GM12874 (cell line): ENCODE data around the gene E2F1.

Experiments used
- TF ChIP-seq, protein P1 (sequence below): IDR thresholded peaks from 2 replicates; pipeline ENCODE4 v1.5.1; 2011; ENCODE audit warnings: low read depth, mild to moderate bottlenecking, control low read depth, low read length, moderate library complexity; ENCODE audit not compliant: insufficient read depth

E2F1 gene

DNA sequence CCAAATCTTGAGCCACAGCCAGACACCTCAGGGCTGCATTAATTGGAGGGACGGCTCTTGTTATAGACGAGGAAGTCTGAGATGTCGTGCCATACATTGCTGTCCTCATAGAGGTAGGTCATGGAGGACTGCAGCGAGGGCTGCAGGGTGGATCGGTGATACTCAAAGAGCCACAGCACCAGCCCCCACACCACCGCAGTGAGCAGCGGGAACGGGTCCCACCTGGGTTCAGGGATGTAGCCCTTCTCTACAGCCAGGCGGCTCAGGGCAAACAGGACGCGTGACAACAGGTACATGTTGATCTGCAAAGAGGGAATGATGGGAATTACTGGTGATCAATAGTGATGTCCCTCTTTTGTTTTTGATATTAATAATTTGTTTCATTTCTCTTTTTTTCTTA lies 21.5 kb upstream of the E2F1 start:
- TF ChIP-seq, protein P1, sequence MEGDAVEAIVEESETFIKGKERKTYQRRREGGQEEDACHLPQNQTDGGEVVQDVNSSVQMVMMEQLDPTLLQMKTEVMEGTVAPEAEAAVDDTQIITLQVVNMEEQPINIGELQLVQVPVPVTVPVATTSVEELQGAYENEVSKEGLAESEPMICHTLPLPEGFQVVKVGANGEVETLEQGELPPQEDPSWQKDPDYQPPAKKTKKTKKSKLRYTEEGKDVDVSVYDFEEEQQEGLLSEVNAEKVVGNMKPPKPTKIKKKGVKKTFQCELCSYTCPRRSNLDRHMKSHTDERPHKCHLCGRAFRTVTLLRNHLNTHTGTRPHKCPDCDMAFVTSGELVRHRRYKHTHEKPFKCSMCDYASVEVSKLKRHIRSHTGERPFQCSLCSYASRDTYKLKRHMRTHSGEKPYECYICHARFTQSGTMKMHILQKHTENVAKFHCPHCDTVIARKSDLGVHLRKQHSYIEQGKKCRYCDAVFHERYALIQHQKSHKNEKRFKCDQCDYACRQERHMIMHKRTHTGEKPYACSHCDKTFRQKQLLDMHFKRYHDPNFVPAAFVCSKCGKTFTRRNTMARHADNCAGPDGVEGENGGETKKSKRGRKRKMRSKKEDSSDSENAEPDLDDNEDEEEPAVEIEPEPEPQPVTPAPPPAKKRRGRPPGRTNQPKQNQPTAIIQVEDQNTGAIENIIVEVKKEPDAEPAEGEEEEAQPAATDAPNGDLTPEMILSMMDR = no peak

DNA sequence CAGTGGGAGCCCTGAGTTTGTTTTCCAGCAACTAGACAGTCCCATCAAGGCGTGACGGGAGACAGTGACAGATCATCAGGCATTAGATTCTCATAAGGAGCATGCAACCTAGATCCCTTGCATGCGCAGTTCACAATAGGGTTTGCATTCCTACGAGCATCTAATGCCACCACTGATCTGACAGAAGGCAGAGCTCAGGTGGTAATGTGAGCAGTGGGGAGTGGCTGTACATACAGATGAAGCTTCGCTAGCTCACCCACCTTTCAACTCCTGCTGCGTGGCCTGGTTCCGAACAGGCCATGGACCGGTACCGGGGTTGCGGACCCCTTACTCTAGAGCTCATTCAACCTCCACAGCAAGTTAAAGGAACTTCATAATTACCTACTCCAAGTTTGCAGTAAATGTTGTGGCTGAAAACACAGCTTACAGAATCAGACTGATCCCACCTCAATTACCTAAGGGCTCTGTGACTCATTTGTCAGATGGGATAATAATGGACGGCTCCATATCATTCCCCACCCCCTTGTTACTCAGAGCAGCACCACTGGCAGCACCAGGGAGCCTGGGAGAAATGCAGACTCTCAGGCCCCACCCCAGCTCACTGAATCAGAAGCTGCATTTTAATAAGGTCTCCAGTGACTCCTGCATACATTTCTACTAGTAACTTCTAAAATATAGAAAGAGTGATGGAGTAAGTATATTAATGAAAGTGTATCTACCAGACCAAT lies 18.2 kb upstream of the E2F1 start:
- TF ChIP-seq, protein P1 = no peak

DNA sequence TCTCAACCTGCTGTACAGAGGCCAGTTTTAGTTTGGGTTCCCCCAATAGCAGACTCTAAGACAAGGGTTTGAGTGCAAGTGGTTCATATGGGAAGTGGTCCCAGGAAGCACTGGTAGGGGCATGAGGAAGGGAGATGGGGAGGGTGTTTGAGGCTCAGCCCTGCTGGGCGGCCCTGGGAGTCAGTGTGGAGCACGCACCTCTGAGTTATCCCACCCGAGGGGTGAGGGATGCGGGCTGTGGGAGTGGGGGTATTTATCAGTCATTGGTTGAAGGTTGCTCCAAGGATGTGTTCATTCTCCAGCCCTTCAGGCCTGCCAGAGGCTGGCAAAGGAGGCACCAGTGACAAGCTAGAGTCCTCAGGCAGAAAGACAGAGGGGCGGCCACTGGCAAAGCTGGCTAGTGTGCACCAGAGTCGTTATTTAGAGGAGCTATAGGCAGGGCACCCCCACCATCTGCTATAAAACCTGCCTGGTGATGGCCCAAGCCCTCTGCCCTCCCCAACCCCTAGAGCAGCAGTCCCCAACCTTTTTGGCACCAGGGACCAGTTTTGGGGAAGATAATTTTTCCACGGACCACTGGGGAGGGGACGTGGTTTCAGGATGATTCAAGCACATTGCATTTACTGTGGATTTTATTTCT lies 17.4 kb upstream of the E2F1 start:
- TF ChIP-seq, protein P1 = no peak

DNA sequence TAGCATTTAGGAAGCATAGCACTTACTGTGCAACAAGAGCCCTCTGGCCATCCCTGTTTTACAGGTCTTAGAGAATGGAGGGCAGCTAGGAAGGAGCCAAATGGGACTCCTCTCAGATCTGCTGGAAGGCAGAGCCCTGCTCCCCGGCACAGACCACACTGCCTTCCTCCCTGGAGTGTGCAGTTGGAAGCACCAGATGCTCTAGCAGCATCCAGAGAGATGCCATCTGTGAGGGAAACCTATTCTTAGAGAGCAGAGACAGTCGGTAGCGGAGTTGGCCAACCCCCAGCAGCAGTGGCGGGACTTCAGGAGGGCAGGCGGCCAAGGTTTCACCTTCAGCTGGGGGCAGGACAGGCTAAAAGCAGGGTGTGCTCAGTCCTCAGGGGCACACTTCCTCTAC lies 16.7 kb upstream of the E2F1 start:
- TF ChIP-seq, protein P1 = no peak

DNA sequence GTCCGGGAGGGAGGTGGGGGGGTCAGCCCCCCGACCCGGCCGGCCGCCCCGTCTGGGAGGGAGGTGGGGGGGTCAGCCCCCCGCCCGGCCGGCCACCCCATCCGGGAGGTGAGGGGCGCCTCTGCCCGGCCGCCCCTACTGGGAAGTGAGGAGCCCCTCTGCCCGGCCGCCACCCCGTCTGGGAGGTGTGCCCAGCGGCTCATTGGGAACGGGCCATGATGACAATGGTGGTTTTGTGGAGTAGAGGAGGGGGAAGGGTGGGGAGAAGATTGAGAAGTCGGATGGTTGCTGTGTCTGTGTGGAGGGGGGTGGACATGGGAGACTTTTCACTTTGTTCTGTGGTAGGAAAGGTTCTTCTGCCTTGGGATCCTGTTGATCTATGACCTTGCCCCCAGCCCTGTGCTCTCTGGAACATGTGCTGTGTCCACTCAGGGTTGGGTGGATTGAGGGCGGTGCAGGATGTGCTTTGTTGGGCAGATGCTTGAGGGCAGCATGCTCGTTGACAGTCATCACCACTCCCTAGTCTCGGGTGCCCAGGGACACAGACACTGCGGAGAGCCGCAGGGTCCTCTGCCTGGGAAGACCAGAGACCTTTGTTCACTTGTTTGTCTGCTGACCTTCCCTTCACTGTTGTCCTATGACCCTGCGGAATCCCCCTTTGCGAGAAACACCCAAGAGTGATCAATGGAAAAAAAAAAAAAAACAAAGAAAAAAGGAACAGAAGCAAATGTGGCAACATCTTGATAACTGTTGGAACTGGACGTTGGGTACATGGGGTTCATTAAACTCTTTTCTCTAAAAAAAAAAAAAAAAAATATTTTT lies 15.7 kb upstream of the E2F1 start:
- TF ChIP-seq, protein P1 = no peak

DNA sequence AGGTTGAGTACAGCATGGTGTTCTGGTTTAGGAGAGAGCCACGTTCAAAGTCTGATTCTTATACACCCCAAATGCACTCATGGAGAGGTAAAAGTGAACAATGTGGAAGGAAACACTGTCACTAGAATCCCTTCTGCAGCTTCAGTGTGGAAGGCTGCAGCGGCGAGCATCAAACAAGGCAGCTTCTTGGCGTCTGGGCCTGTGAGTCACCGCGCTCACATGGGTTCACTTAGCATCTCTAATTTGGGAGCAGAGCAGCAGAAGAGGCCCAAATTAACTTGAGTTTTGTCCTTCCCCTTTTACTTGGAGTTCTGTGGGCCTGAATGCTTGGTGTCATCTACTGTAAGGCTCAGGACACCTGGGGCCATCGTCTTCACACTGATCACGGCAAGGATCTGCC lies 10.9 kb upstream of the E2F1 start:
- TF ChIP-seq, protein P1 = no peak

DNA sequence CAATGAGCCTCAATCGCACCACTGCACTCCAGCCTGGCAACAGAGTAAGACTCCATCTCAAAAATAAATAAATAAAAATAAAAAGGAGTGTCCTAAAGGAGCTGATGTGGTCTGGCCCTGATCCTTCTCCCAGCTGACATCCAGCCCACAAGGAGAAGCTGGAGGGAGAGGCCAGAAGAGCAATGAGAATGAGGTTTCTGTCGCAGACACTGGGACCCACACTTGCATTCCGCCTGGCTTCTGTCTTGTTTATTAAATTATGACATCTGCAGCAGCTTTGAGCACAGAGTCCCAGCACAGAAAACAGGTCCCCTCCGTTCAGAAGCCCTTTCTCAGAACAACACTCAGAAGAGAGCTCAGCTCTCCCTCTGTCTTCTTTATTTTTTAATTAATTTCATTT lies 10.3 kb upstream of the E2F1 start:
- TF ChIP-seq, protein P1 = no peak
